GM12878 (cell line): ENCODE measurements around the gene GSTM2.
"Not testable (repeated sequence)": the region's sequence is repeated elsewhere in the genome, so short reads cannot be mapped to it uniquely, and the experiment has no call there.

Experiments
- CTCF ChIP-seq, 3 experiments: IDR thresholded peaks in 2 of 3; conservative IDR thresholded peaks in 1 of 3; 2 replicates each; pipeline ENCODE4 v1.5.1; 2011; ENCODE audit warnings: low read depth in 3 of 3, low read length in 3 of 3, mild to moderate bottlenecking in 3 of 3, control low read depth in 2 of 3, moderate library complexity in 2 of 3, inconsistent platforms in 1 of 3, mixed read lengths in 1 of 3; ENCODE audit not compliant: control insufficient read depth in 2 of 3, insufficient read depth in 1 of 3; ENCODE audit errors: extremely low read depth in 1 of 3
- E2F8 ChIP-seq: fragments of 450-650 bp; IDR thresholded peaks from 2 replicates; pipeline ENCODE4 v1.6.1; 2018; ENCODE audit warnings: mild to moderate bottlenecking, low read depth, moderate library complexity; ENCODE audit not compliant: partially characterized antibody
- FOXM1 ChIP-seq: IDR thresholded peaks from 2 replicates; pipeline ENCODE4 v1.6.1; 2012; ENCODE audit warnings: low read depth, mild to moderate bottlenecking, inconsistent platforms, low read length, moderate library complexity
- NRF1 ChIP-seq: conservative IDR thresholded peaks from 2 replicates; pipeline ENCODE4 v1.6.1; 2011; ENCODE audit warnings: mild to moderate bottlenecking, low read depth, low read length, improper control_type of control experiment
- PBX3 ChIP-seq: IDR thresholded peaks from 2 replicates; pipeline ENCODE4 v1.6.1; 2011; ENCODE audit warnings: mild to moderate bottlenecking, low read depth, low read length, moderate library complexity; ENCODE audit not compliant: insufficient replicate concordance
- PML ChIP-seq: IDR thresholded peaks from 2 replicates; pipeline ENCODE4 v1.6.1; 2012; ENCODE audit warnings: low read length, inconsistent platforms
- RBBP5 ChIP-seq: fragments of 200-600 bp; sonication (generic); conservative IDR thresholded peaks from 2 replicates; pipeline ENCODE4 v1.6.1; 2016
- SRF ChIP-seq, 2 experiments: IDR thresholded peaks; 2 replicates each; pipeline ENCODE4 v1.6.1; 2011; ENCODE audit warnings: low read depth in 2 of 2, low read length in 2 of 2, mild to moderate bottlenecking in 1 of 2, moderate library complexity in 1 of 2
- TCF12 ChIP-seq: IDR thresholded peaks from 2 replicates; pipeline ENCODE4 v1.6.1; 2011; ENCODE audit warnings: low read depth, mild to moderate bottlenecking, low read length
- YY1 ChIP-seq: IDR thresholded peaks from 2 replicates; pipeline ENCODE4 v1.6.1; 2011; ENCODE audit warnings: low read depth, mild to moderate bottlenecking, low read length
- TF ChIP-seq, protein P1 (sequence below): fragments of 450-650 bp; IDR thresholded peaks from 2 replicates; pipeline ENCODE4 v1.6.1; 2017; ENCODE audit warnings: borderline replicate concordance

DNA sequence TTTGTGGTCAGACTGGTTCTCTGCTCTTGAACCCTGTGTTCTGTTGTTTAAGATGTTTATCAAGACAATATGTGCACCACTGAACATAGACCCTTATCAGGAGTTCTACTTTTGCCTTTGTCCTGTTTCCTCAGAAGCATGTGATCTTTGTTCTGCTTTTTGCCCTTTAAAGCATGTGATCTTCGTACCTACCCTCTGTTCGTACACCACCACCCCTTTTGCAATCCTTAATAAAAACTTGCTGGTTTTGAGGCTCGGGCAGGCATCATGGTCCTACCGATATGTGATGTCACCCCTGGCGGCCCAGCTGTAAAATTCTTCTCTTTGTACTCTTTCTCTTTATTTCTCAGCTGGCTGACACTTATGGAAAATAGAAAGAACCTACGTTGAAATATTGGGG lies 16.9 kb downstream of the GSTM2 start:
- TF ChIP-seq, protein P1, sequence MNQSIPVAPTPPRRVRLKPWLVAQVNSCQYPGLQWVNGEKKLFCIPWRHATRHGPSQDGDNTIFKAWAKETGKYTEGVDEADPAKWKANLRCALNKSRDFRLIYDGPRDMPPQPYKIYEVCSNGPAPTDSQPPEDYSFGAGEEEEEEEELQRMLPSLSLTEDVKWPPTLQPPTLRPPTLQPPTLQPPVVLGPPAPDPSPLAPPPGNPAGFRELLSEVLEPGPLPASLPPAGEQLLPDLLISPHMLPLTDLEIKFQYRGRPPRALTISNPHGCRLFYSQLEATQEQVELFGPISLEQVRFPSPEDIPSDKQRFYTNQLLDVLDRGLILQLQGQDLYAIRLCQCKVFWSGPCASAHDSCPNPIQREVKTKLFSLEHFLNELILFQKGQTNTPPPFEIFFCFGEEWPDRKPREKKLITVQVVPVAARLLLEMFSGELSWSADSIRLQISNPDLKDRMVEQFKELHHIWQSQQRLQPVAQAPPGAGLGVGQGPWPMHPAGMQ = not testable (repeated sequence)
- TF ChIP-seq PML; TCF12; PBX3; E2F8; NRF1; FOXM1; CTCF (IDR thresholded peaks at IDR 0.05 in 2 of 3, conservative IDR thresholded peaks at IDR 0.05 in 1 of 3; ENCODE audit: control insufficient read depth in 2 of 3, extremely low read depth in 1 of 3, insufficient read depth in 1 of 3, low read depth in 3 of 3, low read length in 3 of 3); YY1; RBBP5; SRF (IDR thresholded peaks at IDR 0.05; ENCODE audit: low read depth in 2 of 2, low read length in 2 of 2): not testable (repeated sequence)
